IMR-90 (cell line): Measurements from ENCODE around the gene TUBGCP2. TPM values are rescaled to one million over a fixed set of nuclear protein-coding genes. Genes with fewer than 3 reads are reported as not detected.

Experiments
- ATAC-seq: fragments of 200-7000 bp; cut with Tn5 transposase; 2 replicates; pipeline ENCODE4 v1.9.1; 2020; ENCODE audit warnings: low read depth, mild to moderate bottlenecking, moderate library complexity
- BruUV-seq: library from RNA; stranded (reverse); fragments of 400-500 nt; replicated peaks from 2 replicates; lab custom pipeline; 2021; lab: Mats Ljungman, UMichigan
- CTCF ChIA-PET: fragments of 300-600 bp; formaldehyde crosslinking; extraction: SDS; loops from one replicate; lab custom pipeline; 2021; ENCODE audit warnings: antibody characterized with exemption; lab: Yijun Ruan, JAX
- POLR2A ChIA-PET: fragments of 300-600 bp; sonication (Branson Sonifier 250); formaldehyde crosslinking; loops from one replicate; lab custom pipeline; 2022; ENCODE audit warnings: antibody characterized with exemption; ENCODE audit not compliant: unreplicated experiment; lab: Charles Lee
- DNase-seq: peaks from one replicate; pipeline ENCODE4 v3.0.0; 2013
- H2AFZ ChIP-seq: replicated peaks from 2 replicates; pipeline ENCODE3; 2013; ENCODE audit warnings: low read length, mild to moderate bottlenecking; ENCODE audit not compliant: poor library complexity
- H2AK5ac ChIP-seq: 2 replicates; pipeline ENCODE4 v1.6.1; 2013; ENCODE audit warnings: low read depth, low read length, inconsistent platforms
- H2AK9ac ChIP-seq: replicated peaks from 2 replicates; pipeline ENCODE3; 2013; ENCODE audit warnings: mild to moderate bottlenecking, low read depth, low read length, moderate library complexity; ENCODE audit not compliant: poor library complexity
- H2BK120ac ChIP-seq: 2 replicates; pipeline ENCODE4 v1.6.1; 2013; ENCODE audit warnings: low read depth, low read length, inconsistent platforms
- H2BK15ac ChIP-seq: 3 replicates; pipeline ENCODE4 v1.6.1; 2013; ENCODE audit warnings: low read depth, low read length, inconsistent platforms
- H2BK20ac ChIP-seq: 2 replicates; pipeline ENCODE4 v1.6.1; 2013; ENCODE audit warnings: low read depth, mild to moderate bottlenecking, inconsistent platforms, low read length, moderate library complexity
- H2BK5ac ChIP-seq: 2 replicates; pipeline ENCODE4 v1.6.1; 2013; ENCODE audit warnings: mild to moderate bottlenecking, low read depth, low read length, inconsistent platforms; ENCODE audit not compliant: poor library complexity, severe bottlenecking
- H3K14ac ChIP-seq: replicated peaks from 2 replicates; pipeline ENCODE4 v1.6.1; 2013; ENCODE audit warnings: low read depth, low read length, inconsistent platforms
- H3K18ac ChIP-seq: 2 replicates; pipeline ENCODE4 v1.6.1; 2013; ENCODE audit warnings: low read depth, low read length, control low read depth
- H3K23ac ChIP-seq: 2 replicates; pipeline ENCODE4 v1.6.1; 2013; ENCODE audit warnings: low read depth, low read length, inconsistent platforms
- H3K27ac ChIP-seq: 2 replicates; pipeline ENCODE4 v1.5.1; 2013; ENCODE audit warnings: mild to moderate bottlenecking, control low read depth, low read length; ENCODE audit not compliant: insufficient read depth
- H3K27me3 ChIP-seq: 2 replicates; pipeline ENCODE4 v1.6.1; 2013; ENCODE audit warnings: low read length; ENCODE audit not compliant: control insufficient read depth, insufficient read depth
- H3K36me3 ChIP-seq: 2 replicates; pipeline ENCODE4 v1.6.1; 2013; ENCODE audit warnings: low read length, mixed read lengths; ENCODE audit not compliant: control insufficient read depth, insufficient read depth
- H3K4ac ChIP-seq: 2 replicates; pipeline ENCODE4 v1.6.1; 2013; ENCODE audit warnings: low read depth, low read length, inconsistent platforms
- H3K4me1 ChIP-seq: 2 replicates; pipeline ENCODE4 v1.6.1; 2013; ENCODE audit warnings: low read length, mixed read lengths; ENCODE audit not compliant: control insufficient read depth, insufficient read depth
- H3K4me2 ChIP-seq: 2 replicates; pipeline ENCODE4 v1.6.1; 2013; ENCODE audit warnings: low read depth, mild to moderate bottlenecking, control low read depth, low read length, moderate library complexity
- H3K4me3 ChIP-seq: 2 replicates; pipeline ENCODE4 v1.5.1; 2013; ENCODE audit warnings: low read depth, mild to moderate bottlenecking, control low read depth, low read length, moderate library complexity; ENCODE audit not compliant: insufficient read depth
- H3K56ac ChIP-seq: 2 replicates; pipeline ENCODE4 v1.6.1; 2013; ENCODE audit warnings: low read length, inconsistent platforms; ENCODE audit not compliant: insufficient read depth; ENCODE audit errors: extremely low read depth
- H3K79me1 ChIP-seq, 2 experiments: 2 replicates each; pipeline ENCODE4 v1.6.1; 2013; ENCODE audit warnings: low read length in 2 of 2, inconsistent platforms in 1 of 2, low read depth in 1 of 2
- H3K9ac ChIP-seq: 2 replicates; pipeline ENCODE4 v1.6.1; 2013; ENCODE audit warnings: low read depth, low read length, control low read depth
- H3K9me1 ChIP-seq: 2 replicates; pipeline ENCODE4 v1.6.1; 2013; ENCODE audit warnings: low read length, inconsistent platforms; ENCODE audit not compliant: insufficient read depth
- H3K9me3 ChIP-seq: 2 replicates; pipeline ENCODE4 v1.6.1; 2013; ENCODE audit warnings: low read length; ENCODE audit not compliant: control insufficient read depth, insufficient read depth
- H4K20me1 ChIP-seq: 2 replicates; pipeline ENCODE4 v1.6.1; 2013; ENCODE audit warnings: low read length, inconsistent platforms; ENCODE audit not compliant: insufficient read depth
- H4K5ac ChIP-seq: 2 replicates; pipeline ENCODE4 v1.6.1; 2013; ENCODE audit warnings: mild to moderate bottlenecking, low read depth, low read length, control low read depth
- H4K8ac ChIP-seq, 2 experiments: 2 replicates each; pipeline ENCODE4 v1.6.1; 2013; ENCODE audit warnings: low read depth in 2 of 2, low read length in 2 of 2, control low read depth in 1 of 2, inconsistent platforms in 1 of 2
- H4K91ac ChIP-seq: 2 replicates; pipeline ENCODE4 v1.6.1; 2013; ENCODE audit warnings: low read depth, low read length, inconsistent platforms; ENCODE audit not compliant: insufficient read depth
- BHLHE40 ChIP-seq: fragments of 150-350 bp; IDR thresholded peaks from 2 replicates; pipeline ENCODE4 v1.6.1; 2016; ENCODE audit warnings: mild to moderate bottlenecking, low read depth, low read length
- FOS ChIP-seq: fragments of 150-350 bp; IDR thresholded peaks from 2 replicates; pipeline ENCODE4 v1.6.1; 2016; ENCODE audit warnings: low read depth, low read length
- MAFK ChIP-seq: IDR thresholded peaks from 2 replicates; pipeline ENCODE4 v1.6.1; 2012; ENCODE audit warnings: low read depth, low read length, improper control_type of control experiment
- MAZ ChIP-seq: IDR thresholded peaks from 2 replicates; pipeline ENCODE4 v1.6.1; 2012; ENCODE audit warnings: low read depth, mild to moderate bottlenecking, low read length, improper control_type of control experiment, moderate library complexity, borderline replicate concordance
- MXI1 ChIP-seq: IDR thresholded peaks from 2 replicates; pipeline ENCODE4 v1.6.1; 2012; ENCODE audit warnings: low read depth, mild to moderate bottlenecking, low read length, moderate library complexity, borderline replicate concordance
- NFE2L2 ChIP-seq: fragments of 150-350 bp; IDR thresholded peaks from 2 replicates; pipeline ENCODE4 v1.6.1; 2016; ENCODE audit warnings: low read depth, mild to moderate bottlenecking, low read length
- POLR2A ChIP-seq: IDR thresholded peaks from 2 replicates; pipeline ENCODE4 v1.6.1; 2012; ENCODE audit warnings: mild to moderate bottlenecking, low read depth, low read length
- RAD21 ChIP-seq: IDR thresholded peaks from 2 replicates; pipeline ENCODE4 v1.6.1; 2012; ENCODE audit warnings: low read length, improper control_type of control experiment
- RCOR1 ChIP-seq: IDR thresholded peaks from 2 replicates; pipeline ENCODE4 v1.6.1; 2012; ENCODE audit warnings: mild to moderate bottlenecking, low read length, improper control_type of control experiment; ENCODE audit not compliant: insufficient replicate concordance
- RFX5 ChIP-seq: IDR thresholded peaks from 2 replicates; pipeline ENCODE4 v1.8.0; 2012; ENCODE audit warnings: low read depth, mild to moderate bottlenecking, low read length, moderate library complexity
- SMC3 ChIP-seq: fragments of 150-350 bp; IDR thresholded peaks from 2 replicates; pipeline ENCODE4 v1.6.1; 2016; ENCODE audit warnings: low read depth, mild to moderate bottlenecking, antibody characterized with exemption, low read length, moderate library complexity
- WGBS, 2 experiments: methylation state at CpG; one replicate each; pipeline versions ENCODE4 v1.1.5 to v1.1.7; 2013; ENCODE audit warnings: missing lambda C conversion rate in 2 of 2; ENCODE audit not compliant: insufficient read length in 1 of 2; ENCODE audit errors: extremely low coverage in 2 of 2; 5-methylcytosine and 5-hydroxymethylcytosine counted together
- dilution Hi-C: fragments of 300-500 bp; cut with HindIII; formaldehyde crosslinking; loops from one replicate; pipeline ENCODE4 v1.14.3; 2018; ENCODE audit warnings: low sequenced_read_pairs; ENCODE audit not compliant: unreplicated experiment
- in situ Hi-C: fragments of 300-500 bp; cut with MboI; formaldehyde crosslinking; loops from 3 replicates; pipeline ENCODE4 v1.14.3; 2019; ENCODE audit warnings: low sequenced_read_pairs, inconsistent platforms, mixed read lengths
- intact Hi-C: fragments of 100-400 bp; cut with micrococcal nuclease; formaldehyde crosslinking; loops from 2 replicates; pipeline ENCODE4 v1.10.0; 2022
- polyA plus RNA-seq, 3 experiments: library from polyadenylated mRNA; depleted of rRNA; stranded (reverse); fragments of >200 nt; gene quantifications; 2 replicates each; pipeline ENCODE4 v1.2.3, GENCODE V29; 2012; ENCODE audit warnings: low replicate concordance in 1 of 3
- total RNA-seq: library from RNA; depleted of rRNA; stranded (reverse); fragments of >200 nt; gene quantifications from 2 replicates; pipeline ENCODE4 v1.2.3, GENCODE V29; 2012
- TF ChIP-seq, protein P1 (sequence below): conservative IDR thresholded peaks from 2 replicates; pipeline ENCODE4 v1.5.1; 2012; ENCODE audit warnings: mild to moderate bottlenecking, low read depth, low read length, improper control_type of control experiment
- TF ChIP-seq, protein P2 (sequence below): fragments of 150-350 bp; IDR thresholded peaks from 2 replicates; pipeline ENCODE4 v1.6.1; 2016; ENCODE audit warnings: low read depth, mild to moderate bottlenecking, low read length, moderate library complexity, borderline replicate concordance
- TF ChIP-seq, protein P3 (sequence below): fragments of 150-350 bp; IDR thresholded peaks from 2 replicates; pipeline ENCODE4 v1.6.1; 2017; ENCODE audit warnings: mild to moderate bottlenecking, antibody characterized with exemption, low read length, low read depth

The TUBGCP2 gene
- total and polyA plus RNA-seq, 2 of the 4 experiments (the other 2 are of a cell fraction): 48.1 to 72.6 TPM

- in situ Hi-C loops: no loop called here
- no TSS peak for BruUV-seq
- Histone ChIP-seq H2BK20ac (no peak overlapping the region), H2BK120ac (no peak overlapping the region), H2AFZ (no peak overlapping the region), H3K18ac (no peak overlapping the region), H2BK5ac (peak overlapping the region; percentile 76), H3K36me3 (no peaks in the 10 kb centered on the region), H3K27ac (no peak overlapping the region), H3K9me1 (no peaks in the 10 kb centered on the region), H3K4me3 (no peak overlapping the region), H3K9ac (no peak overlapping the region), H3K4me2 (no peak overlapping the region), H3K56ac (no peak overlapping the region), H3K4ac (no peak overlapping the region), H2AK9ac (peak overlapping the region; percentile 42), H2AK5ac (no peak overlapping the region), H3K14ac (no peak overlapping the region), H4K91ac (no peak overlapping the region), H3K23ac (no peak overlapping the region), H4K5ac (no peak overlapping the region), H3K4me1 (peaks cover 3% of the 10 kb centered on the region; the same call in 1 of the 2 replicates), H3K79me1 (no peaks in the 10 kb centered on the region), H4K8ac (no peak overlapping the region), H3K27me3 (peaks cover 41% of the 10 kb centered on the region), H2BK15ac (no peak overlapping the region), H3K9me3 (no peaks in the 10 kb centered on the region; the same call in 1 of the 2 replicates), H4K20me1 (no peaks in the 10 kb centered on the region)
- dilution Hi-C loops: no loop called here
- 83% methylated on average over 10 of the region's 10 CpGs; no CpG with 5 or more reads in 1 of the 2 experiments for WGBS, 2 experiments
- intact Hi-C loops: no loop called here
- DNase-seq: no peak
- no peak for ATAC-seq
- ChIA-PET CTCF (no interaction called here), POLR2A (no interaction called here)
- TF ChIP-seq POLR2A (no peak), RFX5 (no peak), MXI1 (no peak), MAZ (no peak), RAD21 (no peak), BHLHE40 (no peak), NFE2L2 (no peak), SMC3 (no peak), RCOR1 (no peak), FOS (no peak), MAFK (no peak)
- TF ChIP-seq, protein P1, sequence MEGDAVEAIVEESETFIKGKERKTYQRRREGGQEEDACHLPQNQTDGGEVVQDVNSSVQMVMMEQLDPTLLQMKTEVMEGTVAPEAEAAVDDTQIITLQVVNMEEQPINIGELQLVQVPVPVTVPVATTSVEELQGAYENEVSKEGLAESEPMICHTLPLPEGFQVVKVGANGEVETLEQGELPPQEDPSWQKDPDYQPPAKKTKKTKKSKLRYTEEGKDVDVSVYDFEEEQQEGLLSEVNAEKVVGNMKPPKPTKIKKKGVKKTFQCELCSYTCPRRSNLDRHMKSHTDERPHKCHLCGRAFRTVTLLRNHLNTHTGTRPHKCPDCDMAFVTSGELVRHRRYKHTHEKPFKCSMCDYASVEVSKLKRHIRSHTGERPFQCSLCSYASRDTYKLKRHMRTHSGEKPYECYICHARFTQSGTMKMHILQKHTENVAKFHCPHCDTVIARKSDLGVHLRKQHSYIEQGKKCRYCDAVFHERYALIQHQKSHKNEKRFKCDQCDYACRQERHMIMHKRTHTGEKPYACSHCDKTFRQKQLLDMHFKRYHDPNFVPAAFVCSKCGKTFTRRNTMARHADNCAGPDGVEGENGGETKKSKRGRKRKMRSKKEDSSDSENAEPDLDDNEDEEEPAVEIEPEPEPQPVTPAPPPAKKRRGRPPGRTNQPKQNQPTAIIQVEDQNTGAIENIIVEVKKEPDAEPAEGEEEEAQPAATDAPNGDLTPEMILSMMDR: no peak
- TF ChIP-seq, protein P2, sequence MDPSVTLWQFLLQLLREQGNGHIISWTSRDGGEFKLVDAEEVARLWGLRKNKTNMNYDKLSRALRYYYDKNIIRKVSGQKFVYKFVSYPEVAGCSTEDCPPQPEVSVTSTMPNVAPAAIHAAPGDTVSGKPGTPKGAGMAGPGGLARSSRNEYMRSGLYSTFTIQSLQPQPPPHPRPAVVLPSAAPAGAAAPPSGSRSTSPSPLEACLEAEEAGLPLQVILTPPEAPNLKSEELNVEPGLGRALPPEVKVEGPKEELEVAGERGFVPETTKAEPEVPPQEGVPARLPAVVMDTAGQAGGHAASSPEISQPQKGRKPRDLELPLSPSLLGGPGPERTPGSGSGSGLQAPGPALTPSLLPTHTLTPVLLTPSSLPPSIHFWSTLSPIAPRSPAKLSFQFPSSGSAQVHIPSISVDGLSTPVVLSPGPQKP: no peak
- TF ChIP-seq, protein P3, sequence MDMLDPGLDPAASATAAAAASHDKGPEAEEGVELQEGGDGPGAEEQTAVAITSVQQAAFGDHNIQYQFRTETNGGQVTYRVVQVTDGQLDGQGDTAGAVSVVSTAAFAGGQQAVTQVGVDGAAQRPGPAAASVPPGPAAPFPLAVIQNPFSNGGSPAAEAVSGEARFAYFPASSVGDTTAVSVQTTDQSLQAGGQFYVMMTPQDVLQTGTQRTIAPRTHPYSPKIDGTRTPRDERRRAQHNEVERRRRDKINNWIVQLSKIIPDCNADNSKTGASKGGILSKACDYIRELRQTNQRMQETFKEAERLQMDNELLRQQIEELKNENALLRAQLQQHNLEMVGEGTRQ: no peak
Measured at GRCh38 chr10:133338080-133339071, 29.7 kb upstream of the TUBGCP2 start.
